IPS-20b (cell line): ENCODE results near the gene COL6A5.
"Not testable (repeated sequence)": the region's sequence is repeated elsewhere in the genome, so short reads cannot be mapped to it uniquely, and the experiment has no call there.

Experiments
- H3K27ac ChIP-seq: one replicate; pipeline ENCODE4 v1.5.1; 2013; ENCODE audit warnings: low read length
- H3K27me3 ChIP-seq: 2 replicates; pipeline ENCODE4 v1.6.1; 2013; ENCODE audit warnings: mild to moderate bottlenecking, low read length, inconsistent platforms; ENCODE audit not compliant: insufficient read depth
- H3K36me3 ChIP-seq: 2 replicates; pipeline ENCODE4 v1.6.1; 2013; ENCODE audit warnings: low read depth, mild to moderate bottlenecking, inconsistent platforms, low read length, moderate library complexity; ENCODE audit not compliant: insufficient read depth
- H3K4me1 ChIP-seq: 2 replicates; pipeline ENCODE4 v1.6.1; 2013; ENCODE audit warnings: mild to moderate bottlenecking, control low read depth, inconsistent platforms, low read length, moderate library complexity; ENCODE audit not compliant: insufficient read depth
- H3K4me3 ChIP-seq: 2 replicates; pipeline ENCODE4 v1.5.1; 2013; ENCODE audit warnings: mild to moderate bottlenecking, low read length, inconsistent platforms
- H3K9ac ChIP-seq: 2 replicates; pipeline ENCODE4 v1.6.1; 2013; ENCODE audit warnings: low read depth, mild to moderate bottlenecking, inconsistent platforms, low read length, moderate library complexity
- H3K9me3 ChIP-seq: 2 replicates; pipeline ENCODE4 v1.6.1; 2013; ENCODE audit warnings: mild to moderate bottlenecking, low read depth, low read length, inconsistent platforms; ENCODE audit not compliant: insufficient read depth

The COL6A5 gene

GRCh38 chr3:130345487-130346079, at the start of gene COL6A5:
Gene COL6A5 (plus strand): TSS chr3:130345672. CDS start chr3:130373639, 27,967 bp downstream.
- Histone ChIP-seq H3K9ac (peak within 1 kb of the TSS; percentile 63), H3K9me3 (no peaks in the 10 kb centered on the region), H3K27ac (no peak within 1 kb of the TSS), H3K4me1 (no peaks in the 10 kb centered on the region), H3K27me3 (peaks cover 43% of the 10 kb centered on the region), H3K4me3 (peak within 1 kb of the TSS; percentile 61), H3K36me3 (no peaks in the 10 kb centered on the region)

GRCh38 chr3:130299531-130299930, 45.9 kb upstream of the COL6A5 start:
- H3K27ac ChIP-seq = no peak overlapping the region
- no peaks in the 10 kb centered on the region for H3K9me3 ChIP-seq
- H3K4me3 ChIP-seq = no peak overlapping the region
- no peaks in the 10 kb centered on the region for H3K27me3 ChIP-seq
- H3K4me1 ChIP-seq = peaks cover 5% of the 10 kb centered on the region; the same call in 1 of the 2 replicates
- H3K36me3 ChIP-seq = no peaks in the 10 kb centered on the region
- no peak overlapping the region for H3K9ac ChIP-seq

- H3K4me3 ChIP-seq = no peak overlapping the region
- H3K27ac ChIP-seq = no peak overlapping the region
- H3K9ac ChIP-seq = no peak overlapping the region
- no peaks in the 10 kb centered on the region for H3K36me3 ChIP-seq
- peaks cover 5% of the 10 kb centered on the region; the same call in 1 of the 2 replicates for H3K4me1 ChIP-seq
- H3K27me3 ChIP-seq = no peaks in the 10 kb centered on the region
- H3K9me3 ChIP-seq = no peaks in the 10 kb centered on the region
These were observed 44.6 kb upstream of the COL6A5 start for GRCh38 chr3:130300888-130301287.

- H3K4me1 ChIP-seq = no peaks in the 10 kb centered on the region
- H3K9ac ChIP-seq = no peak overlapping the region
- no peak overlapping the region for H3K4me3 ChIP-seq
- no peaks in the 10 kb centered on the region for H3K36me3 ChIP-seq
- H3K9me3 ChIP-seq = no peaks in the 10 kb centered on the region
- no peak overlapping the region for H3K27ac ChIP-seq
- no peaks in the 10 kb centered on the region for H3K27me3 ChIP-seq
These were observed 35.4 kb upstream of the COL6A5 start for GRCh38 chr3:130310109-130310508.

GRCh38 chr3:130312374-130312773, 33.1 kb upstream of the COL6A5 start:
- H3K36me3 ChIP-seq = no peaks in the 10 kb centered on the region
- no peaks in the 10 kb centered on the region for H3K4me1 ChIP-seq
- H3K27ac ChIP-seq = no peak overlapping the region
- no peaks in the 10 kb centered on the region for H3K27me3 ChIP-seq
- H3K9ac ChIP-seq = no peak overlapping the region
- no peak overlapping the region for H3K4me3 ChIP-seq
- H3K9me3 ChIP-seq = no peaks in the 10 kb centered on the region

- Histone ChIP-seq H3K9me3 (peaks cover 3% of the 10 kb centered on the region; the same call in 1 of the 2 replicates), H3K27ac (no peak overlapping the region), H3K4me1 (no peaks in the 10 kb centered on the region), H3K36me3 (no peaks in the 10 kb centered on the region), H3K4me3 (no peak overlapping the region), H3K27me3 (no peaks in the 10 kb centered on the region), H3K9ac (no peak overlapping the region)
These were observed 29.3 kb upstream of the COL6A5 start for GRCh38 chr3:130316169-130316568.

GRCh38 chr3:130323503-130323902, 22.0 kb upstream of the COL6A5 start:
- no peaks in the 10 kb centered on the region for H3K4me1 ChIP-seq
- H3K4me3 ChIP-seq = no peak overlapping the region
- H3K36me3 ChIP-seq = no peaks in the 10 kb centered on the region
- no peak overlapping the region for H3K27ac ChIP-seq
- H3K27me3 ChIP-seq = no peaks in the 10 kb centered on the region
- H3K9ac ChIP-seq = no peak overlapping the region
- H3K9me3 ChIP-seq = peaks cover 7% of the 10 kb centered on the region; the same call in 1 of the 2 replicates

GRCh38 chr3:130340766-130341165, 4.7 kb upstream of the COL6A5 start:
- Histone ChIP-seq H3K27me3 (peaks cover 24% of the 10 kb centered on the region), H3K36me3 (no peaks in the 10 kb centered on the region), H3K27ac (no peak overlapping the region), H3K4me3 (no peak overlapping the region), H3K9me3 (no peaks in the 10 kb centered on the region; the same call in 1 of the 2 replicates), H3K9ac (no peak overlapping the region), H3K4me1 (no peaks in the 10 kb centered on the region)

- no peaks in the 10 kb centered on the region for H3K4me1 ChIP-seq
- no peaks in the 10 kb centered on the region for H3K36me3 ChIP-seq
- no peak overlapping the region for H3K27ac ChIP-seq
- H3K9me3 ChIP-seq = no peaks in the 10 kb centered on the region; the same call in 1 of the 2 replicates
- H3K27me3 ChIP-seq = peaks cover 30% of the 10 kb centered on the region
- no peak overlapping the region for H3K4me3 ChIP-seq
- no peak overlapping the region for H3K9ac ChIP-seq
These were observed 4.1 kb upstream of the COL6A5 start for GRCh38 chr3:130341388-130341787.

- Histone ChIP-seq H3K27me3 (peaks cover 35% of the 10 kb centered on the region), H3K4me3 (no peak overlapping the region), H3K4me1 (no peaks in the 10 kb centered on the region), H3K9me3 (no peaks in the 10 kb centered on the region; the same call in 1 of the 2 replicates), H3K27ac (no peak overlapping the region), H3K36me3 (no peaks in the 10 kb centered on the region), H3K9ac (no peak overlapping the region)
These were observed 3.6 kb upstream of the COL6A5 start for GRCh38 chr3:130341882-130342281.

- Histone ChIP-seq H3K36me3 (no peaks in the 10 kb centered on the region), H3K9me3 (no peaks in the 10 kb centered on the region; the same call in 1 of the 2 replicates), H3K27ac (no peak overlapping the region), H3K4me3 (no peak overlapping the region), H3K4me1 (no peaks in the 10 kb centered on the region), H3K9ac (no peak overlapping the region), H3K27me3 (peaks cover 43% of the 10 kb centered on the region)
These were observed 2.4 kb upstream of the COL6A5 start for GRCh38 chr3:130342821-130343661.

- not testable (repeated sequence) for H3K4me1 ChIP-seq, H3K36me3 ChIP-seq, H3K9ac ChIP-seq, H3K27ac ChIP-seq, H3K9me3 ChIP-seq, H3K4me3 ChIP-seq
- peaks cover 43% of the 10 kb centered on the region for H3K27me3 ChIP-seq
These were observed 2.8 kb downstream of the COL6A5 start for GRCh38 chr3:130348258-130348657.
